HEK293 (cell line): Measurements from ENCODE around the gene LCN10.

Experiments used
- CTCF ChIP-seq: fragments of 450-650 bp; formaldehyde crosslinking; IDR thresholded peaks from 2 replicates; pipeline ENCODE4 v1.5.1; 2016; ENCODE audit warnings: missing biosample characterization, missing genetic modification characterization
- PRDM10 ChIP-seq: fragments of 450-650 bp; formaldehyde crosslinking; IDR thresholded peaks from 2 replicates; pipeline ENCODE4 v1.5.1; 2016; ENCODE audit warnings: missing biosample characterization, missing genetic modification characterization
- SALL2 ChIP-seq: fragments of 450-650 bp; formaldehyde crosslinking; IDR thresholded peaks from 2 replicates; pipeline ENCODE4 v1.5.0; 2017; ENCODE audit warnings: missing biosample characterization, mild to moderate bottlenecking, missing genetic modification characterization, borderline replicate concordance
- ZBTB10 ChIP-seq: fragments of 450-650 bp; formaldehyde crosslinking; IDR thresholded peaks from 2 replicates; pipeline ENCODE4 v1.5.1; 2016; ENCODE audit warnings: missing biosample characterization, missing genetic modification characterization
- ZBTB48 ChIP-seq: fragments of 450-650 bp; formaldehyde crosslinking; IDR thresholded peaks from 2 replicates; pipeline ENCODE4 v1.5.1; 2016; ENCODE audit warnings: missing biosample characterization, missing genetic modification characterization
- ZFHX2 ChIP-seq: fragments of 450-650 bp; formaldehyde crosslinking; conservative IDR thresholded peaks from 2 replicates; pipeline ENCODE4 v1.5.1; 2016; ENCODE audit warnings: missing biosample characterization, missing genetic modification characterization
- ZNF544 ChIP-seq: fragments of 450-650 bp; formaldehyde crosslinking; IDR thresholded peaks from 2 replicates; pipeline ENCODE4 v1.5.0; 2017; ENCODE audit warnings: missing biosample characterization, missing genetic modification characterization

GRCh38 chr9:136729926-136730325 is 12.8 kb downstream of the LCN10 start:
- no peak for TF ChIP-seq ZFHX2
- TF ChIP-seq SALL2, result no peak
- no peak for TF ChIP-seq ZNF544 (tag by site-specific recombination)
- no peak for TF ChIP-seq ZBTB48
- TF ChIP-seq PRDM10 (tag by site-specific recombination), result no peak
- TF ChIP-seq ZBTB10 (tag by site-specific recombination), result no peak
- TF ChIP-seq CTCF, result no peak
